ENCODE measurements around the gene TEX36.
"Not testable (repeated sequence)": the region's sequence is repeated elsewhere in the genome, so short reads cannot be mapped to it uniquely, and the experiment has no call there.

The TEX36 gene

DNA sequence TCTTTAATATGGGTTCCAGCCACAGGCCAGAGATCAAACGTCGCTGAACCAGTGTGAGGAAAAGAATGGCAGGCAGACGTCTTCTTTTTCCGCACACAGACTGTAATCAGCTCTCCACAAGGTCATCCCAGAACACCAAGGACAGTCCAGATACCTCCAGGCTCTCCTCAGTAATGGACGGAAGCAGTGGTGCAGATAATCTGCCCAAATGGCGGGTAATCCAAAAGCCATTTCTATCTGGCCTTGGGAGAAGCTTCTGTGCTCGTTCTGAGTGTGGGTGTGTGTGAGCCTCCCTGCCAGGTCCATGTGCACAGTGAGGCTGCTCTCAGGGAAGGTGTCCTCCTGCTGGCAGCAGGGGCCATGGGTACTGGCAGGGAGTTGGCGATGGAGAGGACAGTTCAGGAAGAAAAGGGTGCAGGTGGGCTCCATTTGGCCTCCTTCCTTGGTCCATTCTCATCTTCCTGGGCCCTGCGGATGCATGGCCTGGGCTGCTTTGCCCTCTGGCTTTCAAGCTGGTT, 15.6 kb upstream of the TEX36 start:
- TF ChIP-seq, protein P1, sequence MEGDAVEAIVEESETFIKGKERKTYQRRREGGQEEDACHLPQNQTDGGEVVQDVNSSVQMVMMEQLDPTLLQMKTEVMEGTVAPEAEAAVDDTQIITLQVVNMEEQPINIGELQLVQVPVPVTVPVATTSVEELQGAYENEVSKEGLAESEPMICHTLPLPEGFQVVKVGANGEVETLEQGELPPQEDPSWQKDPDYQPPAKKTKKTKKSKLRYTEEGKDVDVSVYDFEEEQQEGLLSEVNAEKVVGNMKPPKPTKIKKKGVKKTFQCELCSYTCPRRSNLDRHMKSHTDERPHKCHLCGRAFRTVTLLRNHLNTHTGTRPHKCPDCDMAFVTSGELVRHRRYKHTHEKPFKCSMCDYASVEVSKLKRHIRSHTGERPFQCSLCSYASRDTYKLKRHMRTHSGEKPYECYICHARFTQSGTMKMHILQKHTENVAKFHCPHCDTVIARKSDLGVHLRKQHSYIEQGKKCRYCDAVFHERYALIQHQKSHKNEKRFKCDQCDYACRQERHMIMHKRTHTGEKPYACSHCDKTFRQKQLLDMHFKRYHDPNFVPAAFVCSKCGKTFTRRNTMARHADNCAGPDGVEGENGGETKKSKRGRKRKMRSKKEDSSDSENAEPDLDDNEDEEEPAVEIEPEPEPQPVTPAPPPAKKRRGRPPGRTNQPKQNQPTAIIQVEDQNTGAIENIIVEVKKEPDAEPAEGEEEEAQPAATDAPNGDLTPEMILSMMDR (conservative IDR thresholded peaks at IDR 0.05; ENCODE audit: low read depth, low read length) = peak; percentile 17
- no peak for DNase-seq (ENCODE audit: low read depth)
- no peak overlapping the region for H3K4me3 ChIP-seq (ENCODE audit: low read depth, low read length)

DNA sequence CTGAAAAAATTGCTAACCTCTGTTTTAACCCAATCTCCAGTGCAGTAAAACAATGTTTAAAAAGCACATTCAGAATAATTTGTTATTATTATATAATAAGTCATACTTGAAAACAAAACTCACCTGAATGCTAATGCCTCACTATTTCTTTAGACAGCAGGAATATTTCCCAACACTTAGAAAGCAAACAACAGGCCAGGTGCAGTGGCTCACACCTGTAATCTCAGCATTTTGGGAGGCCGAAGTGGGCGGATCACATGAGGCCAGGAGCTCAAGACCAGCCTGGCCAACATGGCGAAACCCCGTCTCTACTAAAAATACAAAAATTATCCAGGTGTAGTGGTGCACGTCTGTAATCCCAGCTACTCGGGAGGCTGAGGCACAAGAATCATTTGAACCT, 13.9 kb upstream of the TEX36 start:
- DNase-seq (ENCODE audit: low read depth); H3K4me3 ChIP-seq (ENCODE audit: low read depth, low read length): not testable (repeated sequence)

DNA sequence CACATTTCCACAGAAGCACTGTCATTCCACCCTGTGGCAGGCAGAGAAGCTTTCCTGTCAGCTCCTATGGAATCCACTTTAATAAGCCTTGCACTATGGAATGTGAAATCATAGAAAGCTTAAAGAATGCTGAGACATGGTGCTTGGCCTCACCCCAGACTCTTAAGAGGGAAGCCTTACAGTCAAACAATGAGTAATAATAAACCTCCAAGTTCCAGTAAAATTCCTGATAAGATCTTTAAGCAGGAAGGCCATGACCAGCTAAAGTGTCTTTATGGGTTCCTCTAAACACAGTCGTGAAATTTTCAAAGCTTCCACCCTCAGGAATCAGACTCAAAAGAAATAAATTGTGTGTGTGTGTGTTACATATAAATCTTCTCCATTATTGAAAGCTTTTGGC, 11.9 kb upstream of the TEX36 start:
- TF ChIP-seq, protein P1 (conservative IDR thresholded peaks at IDR 0.05; ENCODE audit: low read depth, low read length) = no peak
- peak; percentile 67 for DNase-seq (ENCODE audit: low read depth)
- H3K4me3 ChIP-seq (ENCODE audit: low read depth, low read length) = no peak overlapping the region

DNA sequence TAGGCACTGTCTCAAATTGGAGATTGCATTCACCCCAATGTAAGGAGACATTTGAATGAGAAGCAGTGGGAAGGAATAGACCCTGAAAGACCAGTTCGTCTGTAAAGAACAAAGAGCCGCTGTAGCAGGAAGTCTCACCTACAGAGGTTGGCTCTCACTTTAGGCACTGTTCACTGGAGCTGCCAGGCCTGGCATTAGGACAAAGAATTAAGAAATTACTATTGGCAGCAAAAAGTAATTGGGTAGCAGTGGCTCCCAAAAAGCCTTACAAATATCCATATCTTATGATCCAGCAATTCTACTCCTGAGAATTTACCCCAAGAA, 10.5 kb upstream of the TEX36 start:
- TF ChIP-seq, protein P1 (conservative IDR thresholded peaks at IDR 0.05; ENCODE audit: low read depth, low read length) = no peak
- no peak for DNase-seq (ENCODE audit: low read depth)
- H3K4me3 ChIP-seq (ENCODE audit: low read depth, low read length) = no peak overlapping the region

DNA sequence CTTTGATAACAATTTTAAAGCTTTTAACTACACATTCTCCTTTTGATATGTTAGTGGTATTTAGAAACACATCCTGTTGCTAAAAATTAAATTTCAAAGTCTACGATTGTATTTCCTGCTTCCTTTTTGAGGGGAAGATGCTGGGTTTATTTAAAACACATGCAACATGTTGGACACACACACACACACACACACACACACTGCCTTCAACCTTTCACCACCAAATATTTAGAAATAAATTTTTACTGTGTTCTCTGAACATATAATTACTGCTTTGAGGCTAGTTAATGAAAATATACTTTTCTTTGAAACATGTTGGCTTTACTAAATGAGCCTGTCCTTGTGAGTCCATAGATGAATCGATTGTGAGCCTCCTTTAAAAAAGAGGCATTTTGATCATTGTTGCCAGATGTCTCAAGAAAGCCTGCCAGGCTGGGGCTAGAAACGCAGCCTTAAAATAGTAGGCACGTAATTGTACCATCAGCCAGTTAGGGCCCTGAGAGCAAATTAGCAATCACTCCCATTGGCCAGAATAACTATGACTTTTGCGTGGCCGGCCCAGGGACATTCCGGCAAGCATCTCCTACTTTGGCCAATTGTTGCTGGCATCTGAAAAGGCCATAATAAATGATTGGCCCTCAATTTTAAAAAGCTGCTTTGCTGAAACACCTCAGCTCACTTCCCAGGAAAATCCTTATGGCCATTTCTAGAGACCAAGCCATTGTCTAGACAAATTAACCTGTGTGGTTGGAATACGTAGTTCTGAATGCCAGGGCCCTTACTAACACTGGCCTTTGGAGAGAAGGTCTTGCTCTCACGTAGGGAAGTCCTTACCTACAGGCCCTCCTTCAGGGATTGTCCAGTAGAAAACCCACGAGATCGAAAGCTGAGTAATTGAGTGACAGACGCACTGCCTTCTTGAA, 9.9 kb upstream of the TEX36 start:
- TF ChIP-seq, protein P1 (conservative IDR thresholded peaks at IDR 0.05; ENCODE audit: low read depth, low read length) = no peak
- no peak overlapping the region for H3K4me3 ChIP-seq (ENCODE audit: low read depth, low read length)
- DNase-seq (ENCODE audit: low read depth) = no peak

DNA sequence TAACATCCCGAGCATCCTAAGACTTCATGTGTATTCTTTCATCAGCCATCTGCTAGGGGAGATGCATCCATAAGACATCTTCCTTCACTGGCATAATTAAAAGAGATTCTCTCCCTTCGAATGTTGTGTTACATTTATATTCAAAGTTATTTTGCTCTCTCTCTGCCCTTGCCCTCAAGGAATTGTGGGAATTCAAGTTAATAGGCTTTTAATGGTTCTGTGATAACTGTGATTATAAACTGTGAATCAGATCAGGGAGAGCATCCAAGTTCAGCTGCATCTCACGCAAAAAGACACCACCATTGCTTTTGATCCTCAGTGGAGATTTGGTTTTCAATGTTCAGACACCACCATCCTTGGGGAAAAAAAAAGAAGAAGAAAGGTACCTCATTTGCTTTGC, 9.2 kb upstream of the TEX36 start:
- TF ChIP-seq, protein P1 (conservative IDR thresholded peaks at IDR 0.05; ENCODE audit: low read depth, low read length) = no peak
- no peak overlapping the region for H3K4me3 ChIP-seq (ENCODE audit: low read depth, low read length)
- DNase-seq (ENCODE audit: low read depth) = no peak

DNA sequence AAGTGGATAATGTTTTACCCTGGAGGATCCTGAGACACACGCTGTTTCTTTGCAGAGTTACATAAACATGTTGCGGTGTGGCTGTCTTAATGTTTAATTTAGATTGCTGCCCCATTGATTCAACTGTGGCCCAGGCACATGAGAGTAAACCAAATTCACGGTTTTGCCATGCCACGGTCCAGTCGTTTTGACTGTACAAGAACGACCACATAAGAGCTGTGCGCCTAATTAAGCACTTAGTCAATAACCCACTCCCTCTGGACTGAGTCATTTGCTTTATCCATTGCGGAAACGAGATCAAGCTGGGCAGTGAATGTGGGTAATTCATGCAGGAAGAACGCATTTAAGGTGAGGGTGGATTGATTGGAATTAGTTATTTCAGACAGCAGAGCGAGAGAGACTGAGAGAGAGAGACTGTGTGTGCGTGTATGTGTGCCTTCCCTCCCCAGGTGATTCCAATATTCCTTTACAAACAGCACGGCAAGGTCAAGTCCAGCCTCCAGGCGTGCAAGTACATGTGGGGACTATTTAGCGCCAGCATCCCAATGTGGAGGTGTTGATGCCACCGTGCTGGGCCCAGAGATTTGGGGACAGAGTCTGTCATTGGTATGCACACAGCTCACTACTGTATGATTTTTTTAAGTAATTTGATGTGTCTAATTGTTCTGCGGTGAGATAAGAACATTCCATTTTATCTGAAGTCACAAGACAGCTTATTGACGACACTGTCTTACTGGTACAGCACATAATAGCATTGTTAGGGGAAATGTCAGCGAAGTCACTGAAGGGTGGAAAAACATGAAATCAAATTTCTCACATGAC, 8.4 kb upstream of the TEX36 start:
- no peak overlapping the region for H3K4me3 ChIP-seq (ENCODE audit: low read depth, low read length)
- TF ChIP-seq, protein P1 (conservative IDR thresholded peaks at IDR 0.05; ENCODE audit: low read depth, low read length) = no peak
- no peak for DNase-seq (ENCODE audit: low read depth)

Data from choroid plexus epithelial cell (primary cell).